HG03064 (cell line): ENCODE results near the gene CPNE5.
"Not testable (repeated sequence)": the region's sequence is repeated elsewhere in the genome, so short reads cannot be mapped to it uniquely, and the experiment has no call there.

Experiments used
- ATAC-seq: cut with Tn5 transposase; IDR thresholded peaks from one replicate; pipeline ENCODE4 v1.9.1; 2021; ENCODE audit warnings: low read depth; ENCODE audit not compliant: unreplicated experiment

CPNE5 gene

DNA sequence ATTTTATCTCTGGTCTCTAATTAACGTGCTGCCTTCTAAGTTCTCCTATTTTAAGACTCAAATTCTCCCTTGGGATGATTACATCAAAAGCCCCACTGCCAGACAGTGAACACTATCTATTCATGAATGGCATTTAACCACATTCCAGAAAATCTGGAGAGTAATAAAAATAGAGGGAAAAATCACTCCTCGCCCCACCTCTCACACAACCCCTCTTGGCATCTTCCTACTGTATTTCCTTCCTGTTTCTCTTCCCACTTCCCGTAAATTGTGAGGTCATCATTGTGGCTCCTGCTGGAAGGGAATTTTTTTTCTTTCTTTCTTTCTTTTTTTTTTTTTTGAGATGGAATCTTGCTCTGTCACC, 110.1 kb downstream of the CPNE5 start:
- no peak for ATAC-seq

DNA sequence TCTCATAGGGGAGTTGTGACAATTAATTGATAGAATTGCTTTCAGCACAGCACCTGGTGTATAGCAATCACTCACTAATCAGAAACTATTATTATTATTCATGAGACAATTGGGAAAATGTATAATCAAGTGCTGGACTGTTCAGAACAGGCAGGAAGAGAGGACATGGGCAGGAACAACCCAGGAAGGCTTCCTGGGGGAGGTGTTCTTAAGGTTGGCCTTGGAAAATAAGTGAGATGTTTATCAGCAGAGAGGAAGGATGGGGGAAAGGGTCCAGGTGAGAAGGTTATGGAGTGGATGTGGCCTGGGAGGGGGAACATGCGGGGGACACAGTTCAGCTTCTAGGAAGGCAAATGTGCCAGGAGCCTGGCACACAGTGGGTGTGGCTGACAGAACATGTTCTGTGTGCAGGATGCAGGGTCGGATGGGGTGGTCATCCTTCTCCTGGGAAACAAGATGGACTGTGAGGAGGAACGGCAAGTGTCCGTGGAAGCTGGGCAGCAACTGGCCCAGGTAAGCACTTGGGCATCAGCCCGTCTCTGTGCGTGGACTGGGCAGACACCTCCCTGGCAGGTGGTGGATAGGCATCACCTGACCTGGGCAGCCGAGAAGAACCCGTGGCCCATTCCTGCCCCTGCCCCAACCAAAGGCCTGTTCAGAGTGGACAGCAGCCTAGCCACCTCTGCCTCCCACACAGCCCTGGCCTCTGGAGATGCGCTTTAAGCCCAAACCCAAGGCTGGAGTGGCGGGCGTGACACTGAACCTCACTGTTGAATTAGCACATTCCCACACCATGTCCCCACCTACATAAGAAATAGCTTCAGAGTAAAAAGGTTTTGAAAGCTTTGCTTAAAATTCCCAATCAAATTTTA, 110.7 kb downstream of the CPNE5 start:
- no peak for ATAC-seq

DNA sequence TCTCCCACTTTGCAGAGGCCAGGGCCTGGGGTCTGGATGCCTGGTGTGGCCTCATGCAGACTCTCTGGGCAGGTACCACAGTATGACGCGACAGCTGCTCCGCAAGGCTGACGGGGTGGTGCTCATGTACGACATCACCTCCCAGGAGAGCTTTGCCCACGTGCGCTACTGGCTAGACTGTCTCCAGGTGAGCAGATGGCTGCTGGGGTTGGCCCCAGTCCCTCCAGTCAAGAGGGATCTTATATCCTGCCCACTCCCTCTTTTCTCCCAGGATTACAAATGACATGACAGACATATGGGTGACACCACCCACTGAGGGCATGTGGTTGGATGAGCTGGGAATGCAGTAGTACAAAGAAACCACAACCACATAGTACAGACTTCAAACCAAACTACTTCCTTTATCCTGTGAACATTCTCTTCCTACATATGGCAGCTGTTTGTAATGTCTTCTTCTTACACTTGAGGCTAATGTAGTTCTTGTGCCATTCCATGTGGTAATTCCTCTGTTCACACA, 111.7 kb downstream of the CPNE5 start:
- ATAC-seq: no peak

DNA sequence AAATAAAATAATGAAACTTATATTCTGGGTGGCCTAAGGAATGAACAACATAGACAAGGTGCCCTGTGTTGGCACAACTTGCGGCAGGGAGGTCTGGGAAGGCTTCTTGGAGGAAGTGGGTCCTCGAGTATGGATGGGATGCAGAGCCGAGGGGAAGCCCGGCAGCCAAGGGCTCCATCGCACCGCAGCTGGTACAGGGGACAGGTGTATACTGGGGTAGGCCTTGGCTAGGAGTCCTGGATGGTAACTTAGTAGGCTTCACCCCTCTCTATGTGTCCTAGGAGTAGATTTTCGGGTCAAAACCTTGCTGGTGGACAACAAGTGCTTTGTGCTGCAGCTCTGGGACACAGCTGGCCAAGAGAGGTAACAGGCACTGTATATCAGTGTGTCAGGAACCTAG, 113.7 kb downstream of the CPNE5 start:
- no peak for ATAC-seq

DNA sequence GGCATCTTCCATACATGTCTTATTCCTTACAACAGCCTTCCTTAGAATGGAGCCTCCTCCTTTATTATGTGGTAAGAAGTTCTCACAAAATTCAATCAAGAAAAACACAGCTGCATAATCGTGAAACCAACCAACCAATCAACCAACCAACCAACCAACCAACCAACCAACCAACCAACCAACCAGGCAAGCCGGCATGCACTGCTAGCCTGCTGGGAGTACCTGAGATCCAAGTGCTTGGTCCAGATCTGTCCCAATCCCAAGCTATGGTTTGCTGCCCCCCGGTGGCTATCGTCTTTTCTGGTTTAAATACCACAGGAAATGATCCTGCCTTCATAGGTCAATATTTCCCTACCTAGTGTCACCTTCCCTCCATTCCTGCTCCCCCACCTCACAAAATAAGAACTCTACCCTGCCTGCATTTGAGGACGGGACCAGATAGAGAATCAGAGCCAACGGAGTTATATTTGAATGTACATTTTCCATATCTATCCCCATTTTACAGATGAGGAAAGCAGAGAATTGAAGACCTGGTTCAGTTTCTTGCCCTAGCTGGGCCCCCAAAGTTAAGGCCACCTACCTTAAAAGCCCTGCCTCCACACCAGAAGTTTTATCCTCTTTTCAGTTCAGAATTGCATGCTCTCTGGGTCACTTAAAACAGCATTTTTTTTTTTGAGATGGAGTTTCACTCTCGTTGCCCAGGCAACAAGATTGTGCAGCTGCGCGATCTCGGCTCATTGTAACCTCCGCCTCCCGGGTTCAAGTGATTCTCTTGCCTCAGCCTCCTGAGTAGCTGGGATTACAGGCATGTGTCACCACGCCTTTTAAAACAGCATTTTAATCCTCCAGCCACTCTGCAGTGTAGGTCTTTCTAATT, 114.5 kb downstream of the CPNE5 start:
- ATAC-seq: no peak

DNA sequence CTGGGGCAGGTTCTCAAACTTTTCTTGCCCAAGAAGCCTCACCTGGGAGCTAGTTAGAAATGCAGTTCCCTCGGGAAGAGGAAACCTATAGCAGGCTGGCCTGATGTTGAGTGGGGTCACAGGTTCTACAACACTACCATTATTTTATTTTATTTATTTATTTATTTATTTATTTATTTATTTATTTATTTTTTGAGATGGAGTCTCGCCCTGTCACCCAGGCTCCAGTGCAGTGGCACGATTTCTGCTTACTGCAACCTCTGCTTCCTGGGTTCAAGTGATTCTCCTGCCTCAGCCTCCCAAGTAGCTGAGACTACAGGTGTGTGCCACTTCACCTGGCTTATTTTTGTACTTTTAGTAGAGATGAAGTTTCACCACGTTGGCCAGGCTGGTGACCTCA, 115.3 kb downstream of the CPNE5 start:
- ATAC-seq: not testable (repeated sequence)

DNA sequence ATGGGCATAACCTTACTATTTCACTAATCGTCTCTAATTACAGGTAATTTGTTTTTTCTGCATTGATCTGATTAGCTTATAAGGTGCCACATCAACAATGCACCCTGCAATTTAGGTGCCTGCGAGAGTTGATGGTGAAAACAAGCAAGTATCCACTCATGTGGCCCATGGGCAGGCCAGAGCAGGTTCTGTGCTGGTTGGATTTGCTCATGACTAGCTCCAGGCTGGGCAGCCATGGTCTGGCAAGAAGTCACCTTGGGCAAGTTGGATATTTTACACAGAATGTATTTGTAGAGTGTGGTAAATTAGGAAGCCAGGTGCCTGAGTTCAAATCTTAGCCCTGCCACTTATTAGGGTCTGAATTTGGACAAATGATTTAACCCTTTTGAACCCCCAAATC, 116.4 kb downstream of the CPNE5 start:
- no peak for ATAC-seq

DNA sequence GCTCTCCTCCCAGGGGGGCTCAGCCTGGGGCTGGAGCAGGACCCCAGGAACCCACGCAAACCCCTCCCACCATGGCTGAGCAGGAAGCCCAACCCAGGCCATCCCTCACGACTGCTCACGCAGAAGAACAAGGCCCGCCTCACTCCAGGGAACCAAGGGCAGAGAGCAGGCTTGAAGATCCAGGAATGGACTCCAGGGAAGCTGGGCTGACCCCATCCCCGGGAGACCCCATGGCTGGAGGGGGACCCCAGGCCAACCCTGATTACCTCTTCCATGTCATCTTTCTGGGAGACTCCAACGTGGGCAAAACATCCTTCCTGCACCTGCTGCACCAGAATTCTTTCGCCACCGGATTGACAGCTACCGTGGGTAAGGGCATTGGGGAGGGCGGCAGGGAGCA, 116.9 kb downstream of the CPNE5 start:
- no peak for ATAC-seq

DNA sequence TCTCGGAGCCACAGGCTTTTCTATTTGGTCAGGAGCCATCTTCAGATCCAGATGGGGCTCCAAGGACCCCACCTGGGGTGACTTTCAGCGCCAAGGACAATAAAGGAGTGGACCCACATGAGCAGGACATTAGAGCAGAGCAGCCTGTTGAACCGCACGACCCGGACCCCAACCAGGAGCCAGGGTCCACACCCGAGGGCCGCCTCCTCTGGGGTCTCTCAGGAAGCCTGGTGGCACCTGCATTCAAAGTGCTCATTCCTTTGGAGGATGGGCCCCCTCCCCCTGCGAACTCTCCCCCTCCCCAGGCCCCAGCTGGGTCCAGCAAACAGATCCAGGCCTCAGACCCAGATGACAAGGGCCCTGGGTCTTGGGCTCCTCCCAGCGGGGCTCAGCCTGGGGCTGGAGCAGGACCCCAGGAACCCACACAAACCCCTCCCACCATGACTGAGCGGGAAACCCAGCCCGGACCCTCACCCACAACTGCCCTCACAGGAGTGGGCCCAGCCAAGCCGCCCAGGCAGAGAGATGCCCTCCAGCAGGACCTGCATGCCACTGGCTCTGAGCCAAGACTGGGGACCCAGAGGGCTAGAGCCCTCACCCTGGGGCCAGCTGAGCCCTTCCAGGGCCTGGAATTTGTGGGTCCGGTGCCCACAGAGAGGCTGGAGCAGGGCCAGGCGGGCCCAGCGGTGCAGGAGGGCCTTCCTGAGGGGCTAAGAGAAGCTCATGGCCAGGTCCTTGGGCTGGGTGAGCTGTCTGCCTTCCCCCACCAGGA, 117.7 kb downstream of the CPNE5 start:
- ATAC-seq: no peak

DNA sequence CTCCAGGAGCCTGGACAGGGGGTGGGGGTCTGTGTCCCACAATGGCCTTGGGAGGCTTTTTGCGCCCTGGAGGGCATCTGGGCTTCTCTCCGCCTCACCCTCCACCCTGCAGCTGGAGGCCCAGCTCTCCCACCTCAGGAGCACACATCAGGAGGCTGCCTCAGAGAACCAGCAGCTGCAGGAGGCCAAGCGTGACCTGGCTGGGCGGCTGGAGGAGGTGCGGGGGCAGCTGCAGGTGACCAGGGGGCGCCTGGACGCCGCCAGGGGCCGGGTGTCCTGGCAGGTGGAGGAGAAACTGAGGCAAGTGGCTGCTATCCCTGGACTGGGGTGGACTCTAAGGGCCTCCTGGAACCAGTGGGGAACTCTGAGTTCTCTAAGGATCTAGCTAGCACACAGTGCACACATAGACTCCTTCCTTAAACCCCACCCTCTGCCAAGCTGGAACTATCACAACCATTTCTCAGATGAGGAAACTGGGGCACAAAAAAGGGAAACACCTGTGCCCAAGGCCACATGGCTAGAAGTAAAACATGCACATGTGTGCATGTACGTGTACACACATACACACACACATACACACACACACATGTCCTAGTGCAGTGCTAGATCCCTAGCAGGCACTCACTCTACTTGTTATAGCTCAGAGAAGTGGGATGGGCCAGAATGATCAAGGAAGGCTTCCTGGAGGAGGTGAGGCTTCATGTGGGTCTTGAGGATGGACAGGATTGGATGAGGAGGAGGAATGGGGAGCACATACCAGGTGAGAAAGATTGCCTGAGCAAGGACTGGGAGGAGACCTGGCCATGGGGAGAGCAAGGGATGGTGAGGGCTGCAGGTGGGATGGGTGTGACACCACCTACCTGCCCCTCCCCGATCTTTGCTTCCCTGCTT, 118.7 kb downstream of the CPNE5 start:
- ATAC-seq: no peak

DNA sequence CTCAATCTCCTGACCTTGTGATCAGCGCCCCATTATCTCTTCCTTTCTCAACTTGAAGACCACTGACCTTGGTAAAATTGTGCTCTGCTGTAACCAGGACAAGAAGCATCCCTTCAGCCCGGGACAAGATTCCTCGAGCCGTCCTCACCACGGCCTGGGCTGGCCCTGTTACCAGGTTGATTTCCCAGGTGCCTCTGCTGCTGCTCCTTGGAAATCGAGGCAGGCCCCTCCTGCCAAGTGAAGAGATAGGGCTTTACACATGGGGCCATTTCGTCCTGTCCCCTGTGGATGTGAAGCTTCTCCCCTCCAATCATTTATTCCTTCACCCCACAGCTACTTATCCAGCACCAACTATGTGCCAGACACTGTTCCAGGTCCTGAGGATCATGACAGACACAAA, 120.1 kb downstream of the CPNE5 start:
- no peak for ATAC-seq

DNA sequence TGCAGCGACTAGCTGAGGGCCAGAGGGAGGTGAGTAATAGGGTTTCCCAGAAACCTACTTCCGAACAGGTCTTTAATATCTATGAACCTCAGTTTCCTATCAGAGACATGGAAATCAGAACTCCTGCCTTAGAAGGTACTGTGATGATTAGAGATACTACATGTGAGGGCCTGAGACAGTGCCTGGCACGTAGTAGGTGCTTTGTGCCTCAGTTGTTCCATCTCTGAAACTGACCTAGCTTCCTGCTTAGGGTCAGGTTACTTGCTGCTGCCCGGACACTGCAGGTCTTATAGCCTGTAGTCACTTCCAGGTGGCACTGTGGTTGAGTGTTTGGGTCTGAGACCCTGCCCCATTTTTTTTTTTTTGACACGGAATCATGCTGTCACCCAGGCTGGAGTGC, 120.7 kb downstream of the CPNE5 start:
- no peak for ATAC-seq

DNA sequence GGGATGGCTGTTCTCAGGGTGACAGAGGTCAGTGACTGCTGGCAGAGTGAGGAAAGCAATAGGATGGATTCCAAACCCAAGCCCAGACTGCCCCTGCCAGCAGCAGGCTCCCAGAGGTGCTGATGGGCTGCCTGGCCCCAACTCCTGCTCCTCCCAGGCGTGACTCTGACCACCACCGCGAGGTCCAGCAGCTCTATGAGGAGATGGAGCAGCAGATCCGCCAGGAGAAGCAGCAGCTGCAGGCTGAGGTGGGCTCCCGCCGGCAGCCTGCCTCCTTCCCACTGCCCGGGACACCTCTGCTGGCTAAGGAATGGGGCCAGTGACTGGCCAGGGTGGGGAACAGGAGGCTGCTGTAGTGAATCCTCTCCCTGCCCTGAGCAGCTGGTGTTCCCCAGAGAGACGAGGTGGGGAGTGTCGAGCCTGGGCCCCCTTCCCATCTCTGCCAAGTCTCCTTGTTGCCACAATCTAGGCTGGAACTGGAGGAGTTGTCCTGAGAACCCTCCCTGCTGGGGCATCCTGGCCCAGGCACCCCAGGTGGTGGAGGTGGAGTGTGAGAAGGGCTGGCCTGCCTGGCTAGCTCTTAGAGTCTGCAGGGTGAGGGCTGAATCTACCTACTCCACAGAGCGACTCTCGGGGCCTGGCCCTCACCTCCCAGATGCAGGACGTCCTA, 121.2 kb downstream of the CPNE5 start:
- ATAC-seq: no peak

DNA sequence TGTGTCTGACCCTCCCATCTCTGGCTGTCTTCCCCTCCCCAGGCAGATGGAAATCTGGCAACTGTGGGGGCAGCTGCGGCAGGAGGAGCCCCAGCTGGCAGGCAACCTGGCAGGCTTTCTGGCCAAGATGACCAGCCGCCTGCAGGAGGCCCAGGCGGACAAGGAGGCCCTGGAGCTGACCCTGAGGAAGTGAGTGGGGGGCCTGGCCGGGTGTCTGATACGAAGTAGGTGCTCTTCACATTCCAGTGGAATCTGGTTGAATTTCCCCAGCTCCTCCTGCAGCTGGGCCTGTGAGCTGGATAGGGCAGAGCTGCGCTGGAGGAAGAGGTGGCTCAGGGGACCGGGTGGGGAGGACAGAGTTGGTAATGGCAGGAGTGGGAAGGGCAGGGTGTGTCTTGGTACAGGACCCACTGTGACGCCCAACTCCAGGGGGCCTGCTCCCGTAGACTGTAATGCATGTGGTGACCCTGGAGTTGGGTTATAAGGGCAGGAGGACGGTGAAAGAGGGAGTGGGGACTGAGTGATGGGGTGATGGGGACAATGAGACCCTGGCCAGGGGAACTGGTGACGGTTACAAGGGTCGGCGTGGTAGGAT, 121.9 kb downstream of the CPNE5 start:
- ATAC-seq: no peak

DNA sequence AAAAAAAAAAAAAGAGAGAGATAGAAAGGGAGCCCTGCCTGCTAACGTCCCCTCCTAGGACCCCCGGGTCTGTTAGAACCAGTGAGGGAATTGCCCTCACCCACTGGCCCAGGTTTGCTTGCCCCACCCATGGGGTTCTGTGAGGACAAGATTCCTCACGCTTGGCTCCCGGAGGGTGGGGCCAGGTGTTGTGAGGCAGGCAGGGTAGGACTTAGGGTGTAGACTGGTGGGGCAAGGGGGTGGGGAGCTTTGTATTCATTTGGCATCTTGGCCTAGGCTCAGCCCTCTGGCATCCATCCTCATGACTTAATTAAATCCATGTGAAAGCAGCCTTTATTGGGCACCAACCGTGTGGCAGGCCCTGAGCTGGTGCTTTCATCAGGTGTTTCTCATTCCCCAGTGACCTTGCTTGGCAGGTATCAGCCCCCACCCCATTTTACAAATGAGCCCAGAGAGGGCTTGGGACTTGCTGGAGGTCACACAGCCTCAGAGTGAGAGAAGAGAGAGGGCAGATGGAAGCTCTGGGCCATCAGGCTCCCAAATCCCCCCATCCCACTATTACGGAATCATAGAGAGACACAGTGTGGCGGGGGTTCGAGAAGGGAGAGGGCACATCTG, 122.7 kb downstream of the CPNE5 start:
- no peak for ATAC-seq

DNA sequence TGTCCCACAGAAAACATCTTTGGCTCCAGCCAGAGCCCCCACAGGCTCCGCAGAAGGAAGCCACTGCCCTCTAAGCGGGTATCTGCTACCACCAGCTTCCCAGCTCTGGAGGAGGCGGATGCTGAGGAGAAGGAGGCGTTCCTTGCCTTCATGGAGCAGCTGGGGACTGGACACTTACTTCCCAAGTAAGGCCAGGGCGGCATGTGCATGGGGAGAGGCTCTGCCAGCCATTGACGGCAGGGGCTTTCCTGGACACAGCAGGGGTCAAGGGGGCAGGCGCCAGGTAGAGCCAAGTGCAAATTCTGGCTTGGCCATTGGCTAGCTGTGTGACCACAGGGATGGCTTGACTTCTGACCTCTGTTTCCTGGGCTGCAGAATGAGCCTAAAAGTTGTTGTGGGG, 123.8 kb downstream of the CPNE5 start:
- ATAC-seq: no peak

DNA sequence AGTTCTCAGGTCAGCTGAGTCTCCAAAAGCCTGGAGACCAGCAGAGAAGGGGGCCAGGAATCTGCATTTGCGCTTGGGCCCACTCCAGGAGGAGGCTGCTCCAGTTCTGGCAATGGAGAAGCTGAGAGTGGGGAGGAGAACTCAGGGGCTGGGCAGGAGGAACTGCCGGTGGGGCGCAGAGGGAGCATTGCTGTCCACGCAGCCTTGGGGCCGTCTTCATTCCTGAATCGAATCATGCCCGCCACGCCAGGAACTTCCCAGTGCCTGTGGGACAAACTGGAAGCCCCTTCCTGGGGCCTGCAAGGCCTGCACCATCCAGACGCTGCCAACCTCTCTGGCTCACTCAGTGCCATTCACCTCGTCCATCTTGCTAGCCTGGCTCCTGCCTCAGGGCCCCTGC, 124.7 kb downstream of the CPNE5 start:
- ATAC-seq: no peak

DNA sequence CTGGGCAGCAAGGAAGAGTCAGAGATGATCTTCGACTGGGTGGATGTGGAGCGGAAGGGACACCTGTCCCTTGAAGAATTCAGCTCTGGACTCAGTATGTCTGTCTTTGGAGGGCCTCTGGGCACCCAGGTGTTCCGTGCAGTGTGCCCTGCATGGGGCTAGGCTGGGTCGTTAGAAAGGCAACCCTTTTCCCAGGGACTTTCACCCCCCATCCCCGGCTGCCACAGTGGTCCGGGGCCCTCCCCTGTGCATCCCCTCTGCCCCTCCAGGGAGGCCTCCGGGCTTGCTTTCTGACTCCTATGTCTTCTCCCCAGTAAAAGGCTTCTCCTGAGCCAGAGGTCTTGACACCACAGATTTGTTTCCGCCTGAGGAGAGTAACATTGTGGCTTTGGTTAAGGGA, 125.4 kb downstream of the CPNE5 start:
- no peak for ATAC-seq

DNA sequence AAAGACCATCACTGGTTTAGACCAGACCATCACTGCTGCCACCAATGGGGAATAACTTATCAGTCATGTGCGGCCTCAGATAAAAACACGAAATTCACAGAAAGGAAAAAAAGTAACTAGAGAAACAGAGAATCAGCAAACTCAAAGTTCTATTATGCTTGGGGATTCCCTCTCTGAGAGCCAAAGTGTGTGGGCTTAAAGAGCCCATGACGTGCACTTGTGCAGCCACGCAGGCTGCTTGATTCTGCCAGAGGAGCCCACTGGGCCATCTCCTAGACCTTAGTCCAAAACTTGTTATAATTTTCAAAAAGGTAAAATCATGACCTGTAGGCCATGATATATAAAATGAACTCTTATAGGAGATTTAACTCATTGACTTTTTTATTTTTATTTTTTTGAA, 126.4 kb downstream of the CPNE5 start:
- ATAC-seq: no peak
